Epithelial cell of proximal tubule (primary cell): Measurements from ENCODE around the gene CMBL. TPM values are rescaled to one million over a fixed set of nuclear protein-coding genes. Genes with fewer than 3 reads are reported as not detected.

Source experiments
- DNase-seq: peaks from one replicate; pipeline ENCODE4 v3.0.0-alpha.2; 2011; ENCODE audit warnings: low read depth
- H3K4me3 ChIP-seq: 2 replicates; pipeline ENCODE4 v1.5.1; 2011; ENCODE audit warnings: low read depth, mild to moderate bottlenecking, low read length
- total RNA-seq: library from RNA; depleted of rRNA; stranded (reverse); fragments of >200 nt; gene quantifications from 2 replicates; pipeline ENCODE4 v1.2.3, GENCODE V29; 2015
- TF ChIP-seq, protein P1 (sequence below): conservative IDR thresholded peaks from 2 replicates; pipeline ENCODE4 v1.5.1; 2012; ENCODE audit warnings: low read depth, mild to moderate bottlenecking, low read length

Gene CMBL
- total RNA-seq, 1 donor from 2014 or later: 2.2 TPM

DNA sequence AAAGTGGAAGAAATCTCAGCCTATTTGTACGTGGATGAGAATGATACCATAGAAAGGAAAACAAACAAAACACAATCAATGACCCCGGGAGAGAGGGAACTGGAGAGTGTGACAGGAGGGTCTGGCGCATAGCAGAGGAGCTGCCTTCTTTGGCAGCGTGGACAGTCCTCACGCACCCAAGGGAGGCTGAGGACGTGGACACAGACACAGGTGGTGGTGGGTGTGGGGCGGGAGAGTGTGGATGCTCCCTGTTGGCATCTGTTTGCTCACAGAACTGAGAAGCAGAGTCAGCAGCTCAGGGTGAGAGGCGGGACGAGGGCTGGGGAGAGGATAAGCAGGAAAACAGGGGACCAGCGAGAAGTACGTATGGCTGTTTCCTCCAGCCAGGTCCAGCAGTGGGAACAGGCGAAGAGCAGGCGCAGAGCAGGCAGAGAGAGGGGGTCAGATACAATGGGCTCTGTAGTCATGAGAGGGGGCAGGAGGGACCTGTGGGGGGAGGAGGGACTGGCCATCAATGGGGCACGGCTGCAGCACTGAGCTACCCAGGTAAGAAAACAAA, 10.0 kb downstream of the CMBL start:
- no peak overlapping the region for H3K4me3 ChIP-seq
- TF ChIP-seq, protein P1, sequence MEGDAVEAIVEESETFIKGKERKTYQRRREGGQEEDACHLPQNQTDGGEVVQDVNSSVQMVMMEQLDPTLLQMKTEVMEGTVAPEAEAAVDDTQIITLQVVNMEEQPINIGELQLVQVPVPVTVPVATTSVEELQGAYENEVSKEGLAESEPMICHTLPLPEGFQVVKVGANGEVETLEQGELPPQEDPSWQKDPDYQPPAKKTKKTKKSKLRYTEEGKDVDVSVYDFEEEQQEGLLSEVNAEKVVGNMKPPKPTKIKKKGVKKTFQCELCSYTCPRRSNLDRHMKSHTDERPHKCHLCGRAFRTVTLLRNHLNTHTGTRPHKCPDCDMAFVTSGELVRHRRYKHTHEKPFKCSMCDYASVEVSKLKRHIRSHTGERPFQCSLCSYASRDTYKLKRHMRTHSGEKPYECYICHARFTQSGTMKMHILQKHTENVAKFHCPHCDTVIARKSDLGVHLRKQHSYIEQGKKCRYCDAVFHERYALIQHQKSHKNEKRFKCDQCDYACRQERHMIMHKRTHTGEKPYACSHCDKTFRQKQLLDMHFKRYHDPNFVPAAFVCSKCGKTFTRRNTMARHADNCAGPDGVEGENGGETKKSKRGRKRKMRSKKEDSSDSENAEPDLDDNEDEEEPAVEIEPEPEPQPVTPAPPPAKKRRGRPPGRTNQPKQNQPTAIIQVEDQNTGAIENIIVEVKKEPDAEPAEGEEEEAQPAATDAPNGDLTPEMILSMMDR: no peak
- no peak for DNase-seq

DNA sequence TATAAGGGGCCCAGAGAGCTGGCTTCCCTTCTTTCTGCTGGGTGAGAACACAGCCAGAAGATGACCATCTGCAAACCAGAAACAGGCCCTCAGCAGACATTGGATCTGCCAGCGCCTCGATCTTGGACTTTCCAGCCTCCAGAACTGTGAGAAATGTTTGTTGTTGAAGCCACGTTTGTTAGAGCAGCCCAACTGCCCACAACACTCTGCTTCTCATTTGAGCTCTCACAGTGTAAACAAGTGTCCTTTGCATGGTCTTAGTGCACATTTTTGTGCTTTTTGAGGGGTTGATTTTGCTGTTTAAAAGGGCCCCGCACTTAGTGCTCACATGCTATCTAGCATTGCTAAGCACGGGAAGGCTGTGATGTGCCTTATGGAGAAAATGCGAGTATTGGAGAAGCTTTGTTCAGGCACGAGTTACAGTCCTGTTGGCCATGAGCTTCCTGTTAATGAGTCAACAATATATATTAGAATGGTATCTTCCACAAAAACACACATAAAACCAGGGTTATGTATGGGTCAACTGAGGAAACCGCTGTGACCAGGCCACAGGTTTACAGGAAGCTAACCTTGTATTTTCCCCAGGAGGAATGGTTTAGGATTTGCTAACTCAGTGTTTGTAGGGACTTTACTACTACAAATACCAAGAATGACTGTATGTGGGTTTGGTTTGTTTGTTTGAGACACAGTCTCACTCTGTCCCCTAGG, 11.9 kb downstream of the CMBL start:
- H3K4me3 ChIP-seq: no peak overlapping the region
- DNase-seq: no peak
- TF ChIP-seq, protein P1: no peak

DNA sequence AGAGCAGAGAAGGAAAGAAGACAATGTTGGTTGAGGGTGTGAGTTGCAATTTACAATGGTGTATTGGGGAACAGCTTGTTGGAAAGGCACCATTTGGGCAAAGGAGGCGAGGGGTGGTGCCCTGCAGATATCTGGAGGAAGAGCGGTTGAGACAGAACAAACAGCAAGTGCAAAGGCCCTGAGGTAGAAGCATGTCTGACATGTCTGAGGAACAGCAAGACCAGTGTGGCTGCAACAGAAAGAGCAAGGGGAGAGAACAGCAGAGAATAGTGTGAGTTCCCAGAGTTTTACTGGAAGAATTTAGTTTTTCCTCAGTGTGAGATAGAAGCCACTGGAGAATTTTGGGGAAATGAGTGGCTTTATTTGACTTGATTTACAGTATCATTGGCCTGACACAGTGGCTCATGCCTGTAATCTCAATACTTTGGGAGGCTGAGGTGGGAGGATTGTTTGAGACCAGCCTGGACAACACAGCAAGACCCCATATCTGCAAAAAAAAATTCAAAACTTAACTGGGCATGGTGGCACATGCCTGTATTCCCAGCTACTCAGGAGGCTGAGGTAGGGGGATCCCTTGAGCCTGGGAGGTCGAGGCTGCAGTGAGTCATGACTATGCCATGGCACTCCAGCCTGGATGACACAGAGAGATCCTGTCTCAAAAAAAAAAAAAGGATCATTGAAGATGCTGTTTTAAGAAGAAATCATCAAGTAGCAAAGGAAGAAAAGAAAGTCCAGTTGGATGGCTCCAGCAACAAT, 13.6 kb downstream of the CMBL start:
- TF ChIP-seq, protein P1: no peak
- no peak for DNase-seq
- H3K4me3 ChIP-seq: no peak overlapping the region

DNA sequence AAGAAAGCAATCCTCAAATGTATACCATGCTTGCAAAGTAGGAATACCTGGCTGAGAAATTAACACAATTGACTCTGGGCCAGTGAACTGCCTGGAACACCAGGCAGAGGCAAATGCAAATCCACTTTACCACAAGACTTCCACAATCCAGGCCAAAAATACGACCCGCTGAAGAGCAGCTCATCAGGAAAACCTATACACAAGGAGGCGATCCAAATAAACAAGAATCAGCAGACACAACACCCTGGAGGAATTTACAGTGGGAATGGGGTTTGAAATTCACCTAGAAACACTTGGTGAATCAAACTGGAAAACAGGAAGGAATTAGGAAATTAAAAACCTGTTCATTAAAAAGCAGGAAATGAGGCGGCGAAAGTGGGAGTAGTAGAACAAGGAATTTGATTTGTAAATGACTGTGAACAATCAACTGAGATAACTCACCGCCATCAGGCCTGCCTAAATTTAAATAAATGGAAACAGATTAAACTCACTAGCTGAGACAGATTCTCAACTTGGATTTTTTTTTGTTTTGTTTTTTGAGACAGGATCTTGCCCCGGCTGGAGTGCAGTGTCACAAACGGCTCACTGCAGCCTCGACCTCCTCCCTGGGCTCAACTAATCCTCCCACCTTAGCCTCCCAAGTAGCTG, 15.9 kb downstream of the CMBL start:
- TF ChIP-seq, protein P1: no peak
- no peak for DNase-seq
- no peak overlapping the region for H3K4me3 ChIP-seq

DNA sequence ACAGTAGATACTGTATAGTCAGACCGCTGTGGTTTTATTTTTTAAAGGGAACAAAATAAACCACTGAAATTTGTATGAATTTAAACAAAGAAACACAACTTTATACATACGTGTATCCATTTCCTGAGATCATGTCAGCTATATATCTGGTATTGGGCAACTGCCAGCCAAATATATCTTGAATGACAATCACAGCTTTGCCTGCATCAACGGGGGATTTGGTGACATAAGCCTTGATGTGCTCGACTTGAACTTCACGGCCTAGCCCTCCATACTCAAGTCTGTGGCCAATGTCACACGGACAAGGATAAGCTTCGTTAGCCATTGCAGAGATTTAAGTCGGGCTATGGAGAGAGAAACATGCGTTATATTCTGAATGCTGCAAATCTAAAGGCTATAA, 17.3 kb downstream of the CMBL start:
- TF ChIP-seq, protein P1: no peak
- no peak for DNase-seq
- no peak overlapping the region for H3K4me3 ChIP-seq

DNA sequence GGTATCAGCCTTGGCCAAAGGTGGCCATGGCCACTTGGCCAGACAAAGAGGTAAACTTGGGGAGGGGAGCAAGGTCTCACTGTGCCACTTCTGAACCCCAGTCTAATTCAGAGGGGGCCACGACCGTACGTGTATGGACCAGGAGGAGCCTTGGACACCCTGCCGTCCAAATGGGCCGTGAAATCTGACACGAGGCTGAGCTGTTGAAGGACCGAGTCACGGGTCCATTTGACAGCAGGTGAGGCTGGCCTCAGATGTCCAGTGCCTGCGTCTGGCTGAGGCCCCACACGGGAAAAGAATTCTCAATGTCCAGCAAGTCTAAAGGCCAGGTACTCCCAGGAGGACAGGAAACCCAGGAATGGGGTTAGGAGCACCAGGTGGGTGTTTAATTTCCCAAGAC, 17.7 kb downstream of the CMBL start:
- no peak for DNase-seq
- TF ChIP-seq, protein P1: no peak
- H3K4me3 ChIP-seq: no peak overlapping the region
